ENCODE measurements around the gene PHLDB3.

Gene PHLDB3

DNA sequence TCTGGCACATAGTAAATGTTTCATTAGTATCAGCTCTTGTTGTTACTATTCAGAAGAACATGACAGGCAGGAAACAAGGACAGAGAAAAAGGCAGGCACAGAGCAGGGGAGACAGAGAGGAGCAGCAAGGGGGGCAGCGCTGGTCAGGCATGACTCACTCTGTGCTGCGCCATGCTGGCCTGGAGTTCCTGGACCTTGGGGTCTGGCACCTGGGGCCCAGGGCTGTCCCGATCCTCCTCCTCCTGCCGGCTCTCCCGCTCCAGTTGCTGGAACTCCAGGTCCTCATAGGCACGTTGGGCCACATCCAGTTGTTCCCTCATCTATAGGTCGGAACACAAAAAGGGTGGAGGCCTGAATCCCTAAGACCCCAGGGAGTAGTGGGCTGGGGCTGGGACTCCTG, 7.6 kb downstream of the PHLDB3 start:
- DNase-seq, result no peak

DNA sequence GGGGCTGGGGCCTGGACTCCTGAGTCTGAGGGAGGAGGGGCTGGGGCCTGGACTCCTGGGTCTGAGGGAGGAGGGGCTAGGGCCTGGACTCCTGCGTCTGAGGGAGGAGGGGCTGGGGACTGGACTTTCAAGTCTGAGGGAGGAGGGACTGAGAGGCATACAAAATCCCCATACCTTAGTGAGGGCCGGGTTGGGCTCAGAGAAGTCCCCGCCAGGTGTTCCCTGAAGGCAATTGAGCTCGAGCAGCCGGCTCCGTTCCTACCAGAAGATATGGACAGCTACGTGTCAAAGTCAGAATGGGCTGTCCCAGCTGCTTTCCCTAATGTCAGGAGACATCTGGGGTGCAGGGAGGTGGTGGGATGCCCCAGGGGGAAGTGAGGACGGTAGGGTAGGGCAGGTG, 9.5 kb downstream of the PHLDB3 start:
- no peak for DNase-seq

DNA sequence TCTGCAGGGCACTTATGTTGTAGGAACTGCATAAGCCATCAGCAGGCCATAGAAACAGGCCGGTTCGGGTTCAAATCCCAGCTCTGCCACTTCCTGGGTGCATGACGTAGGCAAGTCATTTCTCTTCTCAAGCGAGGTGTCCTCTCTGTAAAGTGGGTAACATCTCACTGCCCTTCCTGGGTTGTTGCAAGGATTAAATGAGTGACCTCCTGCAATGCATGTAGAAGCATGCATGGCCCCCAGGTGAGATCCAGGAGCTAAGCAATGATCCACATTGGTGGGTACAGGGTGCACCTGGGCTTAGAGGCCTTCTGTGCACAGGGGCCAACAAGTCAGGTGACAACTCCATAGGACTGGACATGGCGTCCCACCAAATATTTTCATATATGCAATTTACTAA, 13.8 kb downstream of the PHLDB3 start:
- DNase-seq, result no peak

DNA sequence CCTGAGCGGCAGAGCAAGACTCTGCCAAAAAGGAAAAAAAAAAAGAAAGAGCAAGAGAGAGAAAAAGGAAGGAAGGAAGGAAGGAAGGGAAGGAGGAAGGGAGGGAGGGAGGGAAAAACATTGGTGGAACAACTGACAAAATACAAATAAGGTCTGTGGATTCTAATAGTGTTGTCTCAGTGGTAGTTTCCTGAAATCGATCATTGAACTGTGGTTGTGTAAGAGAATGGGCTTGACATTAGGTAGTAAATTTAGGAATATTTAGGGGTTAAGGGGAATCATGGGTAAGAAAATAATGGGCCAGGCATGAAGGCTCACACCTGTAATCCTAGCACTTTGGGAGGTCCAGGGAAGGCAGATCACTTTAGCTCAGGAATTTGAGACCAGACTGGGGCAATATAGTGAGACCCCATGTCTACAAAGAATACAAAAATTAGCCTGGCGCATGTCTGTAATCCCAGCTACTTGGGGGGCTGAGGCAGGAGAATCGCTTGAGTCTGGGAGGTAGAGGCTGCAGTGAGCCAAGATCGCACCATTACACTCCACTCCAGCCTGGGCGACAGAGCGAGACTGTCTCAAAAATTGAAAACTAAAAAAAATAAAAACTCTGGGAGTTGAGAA, 14.5 kb downstream of the PHLDB3 start:
- no peak for DNase-seq

DNA sequence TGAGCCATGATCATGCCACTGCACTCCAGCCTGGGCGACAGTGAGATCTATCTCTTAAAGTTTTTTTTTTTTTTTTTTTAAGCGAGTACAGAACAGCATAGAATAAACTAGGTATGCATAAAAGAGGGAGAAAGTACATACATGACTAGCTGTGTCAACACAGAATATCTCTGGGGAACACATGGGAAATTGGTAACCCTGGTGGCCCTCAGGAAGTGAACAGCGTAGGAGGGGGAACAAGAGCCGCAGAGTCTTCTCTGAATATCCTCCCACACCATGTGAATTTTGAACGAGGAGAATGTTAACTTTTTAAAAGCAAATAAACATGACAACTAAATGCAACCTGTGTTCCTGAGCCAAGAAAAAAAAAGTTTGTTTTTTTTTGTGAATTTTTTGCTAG, 15.2 kb downstream of the PHLDB3 start:
- no peak for DNase-seq

DNA sequence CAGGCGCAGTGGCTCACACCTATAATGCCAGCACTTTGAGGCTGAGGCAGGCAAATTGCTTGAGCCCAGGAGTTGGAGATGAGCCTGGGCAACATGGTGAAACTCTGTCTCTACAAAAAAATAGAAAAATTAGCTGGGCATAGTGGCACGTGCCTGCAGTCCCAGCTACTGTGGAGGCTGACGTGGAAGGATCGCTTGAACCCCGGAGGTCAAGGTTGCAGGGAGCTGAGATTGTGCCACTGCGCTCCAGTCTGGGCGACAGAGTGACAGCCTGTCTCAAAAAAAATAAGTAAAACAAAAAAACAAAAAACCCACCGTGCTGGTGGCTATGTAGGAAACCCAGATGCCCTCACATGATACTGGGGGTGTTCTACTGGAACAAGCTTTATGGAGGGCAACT, 16.4 kb downstream of the PHLDB3 start:
- no peak for DNase-seq

DNA sequence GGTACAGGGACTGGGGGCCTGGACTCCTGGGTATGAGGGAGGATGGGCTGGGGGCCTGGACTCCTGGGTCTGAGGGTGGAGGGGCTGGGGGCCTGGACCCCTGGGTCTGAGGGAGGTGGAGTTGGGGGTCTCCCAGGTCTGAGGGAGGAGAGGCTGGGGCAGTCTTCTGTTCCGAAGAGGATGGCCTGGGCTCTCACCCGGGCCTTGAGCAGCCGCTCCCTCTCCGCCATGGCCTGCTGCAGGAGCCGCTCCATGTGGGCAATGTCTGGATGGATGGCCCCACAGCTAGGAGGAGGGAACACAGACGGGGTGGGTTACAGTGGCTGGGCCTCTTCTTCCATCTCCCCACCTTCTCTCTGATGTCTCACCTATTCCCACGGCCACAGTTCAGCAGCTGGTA, 18.1 kb downstream of the PHLDB3 start:
- DNase-seq, result no peak

DNA sequence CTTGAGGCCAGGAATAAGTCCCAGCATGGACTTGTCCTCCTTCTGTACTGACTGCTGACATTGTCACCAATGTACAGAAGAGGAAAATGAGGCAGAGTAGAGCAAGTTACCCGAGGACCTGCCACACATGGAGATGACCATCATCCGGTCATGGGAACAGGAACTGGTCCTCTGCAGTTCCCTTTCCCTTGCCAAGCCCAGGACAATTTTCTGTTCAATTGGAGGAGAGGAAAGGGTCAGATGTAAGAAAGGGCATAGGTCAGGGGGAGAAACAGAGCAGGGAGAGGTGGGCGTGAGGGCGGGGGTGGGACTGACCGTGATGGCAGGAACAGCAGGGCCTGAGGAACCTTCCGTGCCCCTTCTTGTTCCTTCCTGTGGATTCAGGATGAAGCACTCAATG, 18.6 kb downstream of the PHLDB3 start:
- no peak for DNase-seq

DNA sequence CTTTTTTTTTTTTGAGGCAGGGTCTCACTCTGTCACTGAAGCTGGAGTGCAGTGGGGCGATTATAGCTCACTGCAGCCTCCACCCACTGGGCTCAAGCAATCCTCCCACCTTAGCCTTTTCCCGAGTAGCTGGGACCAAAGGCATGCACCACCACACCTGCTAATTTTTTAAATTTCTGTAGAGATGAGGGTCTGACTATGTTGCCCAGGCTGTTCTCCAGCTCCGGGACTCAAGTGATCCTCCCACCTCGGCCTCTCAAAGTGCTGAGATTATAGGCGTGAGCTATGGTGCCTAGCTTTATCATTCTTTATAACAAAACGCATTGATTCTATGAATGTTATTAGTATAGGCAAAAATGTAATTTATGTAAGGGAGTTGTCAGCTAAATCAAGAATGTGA, 21.3 kb downstream of the PHLDB3 start:
- no peak for DNase-seq

DNA sequence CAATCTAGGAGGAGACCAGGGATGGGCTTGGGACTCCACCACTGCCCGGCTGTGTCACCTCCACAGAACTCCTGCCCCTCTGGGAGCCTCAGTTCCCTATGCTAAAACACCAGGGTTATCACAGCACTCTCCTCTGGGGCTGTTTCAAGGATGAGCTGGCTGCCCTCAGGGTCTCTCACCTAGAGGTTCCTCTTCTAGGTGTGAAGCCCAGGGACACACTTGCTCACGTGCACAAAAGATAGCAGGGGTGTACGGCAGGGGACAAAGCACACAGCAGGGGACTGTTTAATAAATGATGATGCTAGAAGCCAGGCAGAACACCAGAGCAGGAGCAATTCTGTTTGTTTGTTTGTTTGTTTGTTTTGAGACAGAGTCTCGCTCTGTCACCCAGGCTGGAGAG, 22.4 kb downstream of the PHLDB3 start:
- DNase-seq, result no peak

DNA sequence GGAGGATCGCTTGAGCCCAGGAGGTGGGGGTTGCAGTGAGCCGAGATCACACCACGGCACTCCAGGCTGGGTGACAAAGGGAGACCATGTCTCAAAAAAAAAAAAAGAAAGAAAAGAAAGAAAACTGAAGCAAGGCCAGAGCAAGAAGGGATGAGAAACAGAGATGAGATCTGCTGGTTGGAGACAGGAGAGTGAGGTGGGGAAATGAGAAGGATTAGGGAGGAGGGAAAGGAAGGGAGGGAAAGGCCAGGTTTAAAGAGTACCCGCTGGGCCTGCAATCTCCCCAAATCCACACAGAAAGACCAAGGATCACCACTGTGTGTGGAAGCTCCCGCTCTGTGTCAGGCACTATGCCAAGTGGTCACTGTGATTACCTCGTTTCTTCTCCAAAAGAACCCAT, 22.8 kb downstream of the PHLDB3 start:
- no peak for DNase-seq

DNA sequence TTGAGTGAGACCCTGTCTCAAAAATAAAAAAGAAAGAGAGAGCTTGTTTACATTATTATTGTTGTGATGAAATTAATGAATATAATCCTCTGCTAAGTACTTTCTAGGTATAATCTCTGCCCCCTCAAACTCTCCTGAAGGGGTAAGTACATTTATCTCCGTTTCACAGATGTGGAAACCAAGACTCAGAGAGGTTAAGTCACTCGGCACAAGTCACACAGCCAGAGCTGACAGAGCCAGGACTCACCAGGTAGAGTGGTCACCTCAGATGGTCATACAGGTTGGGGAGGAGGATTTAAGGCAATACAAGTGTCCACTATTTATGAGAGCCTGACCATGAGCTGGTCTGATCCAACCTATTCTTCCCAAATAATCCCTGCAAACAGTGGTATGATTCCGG, 24.0 kb downstream of the PHLDB3 start:
- DNase-seq, result no peak

DNA sequence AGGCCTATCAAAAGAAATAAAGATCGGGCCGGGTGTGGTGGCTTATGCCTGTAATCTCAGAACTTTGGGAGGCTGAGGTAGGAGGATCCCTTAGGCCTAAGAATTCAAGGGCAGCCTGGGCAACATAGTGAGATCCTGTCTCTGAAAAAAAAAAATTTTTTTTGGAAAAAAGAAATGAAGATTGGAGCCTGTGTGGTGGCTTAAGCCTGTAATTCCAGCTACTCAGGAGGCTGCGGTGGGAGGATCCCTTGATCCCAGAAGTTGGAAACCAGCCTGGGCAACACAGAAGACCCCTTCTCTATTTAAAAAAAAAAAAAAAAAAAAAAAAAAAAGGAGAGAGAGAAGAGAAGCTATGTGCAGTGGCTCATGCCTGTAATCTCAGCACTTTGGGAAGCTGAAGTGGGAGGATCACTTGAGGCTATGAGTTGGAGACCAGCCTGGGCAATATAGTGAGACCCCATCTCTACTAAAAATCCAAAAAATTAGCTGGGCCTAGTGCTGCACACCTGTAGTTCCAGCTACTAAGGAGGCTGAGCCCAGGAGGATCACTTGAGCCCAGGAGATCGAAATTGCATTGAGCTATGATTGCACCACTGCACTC, 24.5 kb downstream of the PHLDB3 start:
- no peak for DNase-seq

DNA sequence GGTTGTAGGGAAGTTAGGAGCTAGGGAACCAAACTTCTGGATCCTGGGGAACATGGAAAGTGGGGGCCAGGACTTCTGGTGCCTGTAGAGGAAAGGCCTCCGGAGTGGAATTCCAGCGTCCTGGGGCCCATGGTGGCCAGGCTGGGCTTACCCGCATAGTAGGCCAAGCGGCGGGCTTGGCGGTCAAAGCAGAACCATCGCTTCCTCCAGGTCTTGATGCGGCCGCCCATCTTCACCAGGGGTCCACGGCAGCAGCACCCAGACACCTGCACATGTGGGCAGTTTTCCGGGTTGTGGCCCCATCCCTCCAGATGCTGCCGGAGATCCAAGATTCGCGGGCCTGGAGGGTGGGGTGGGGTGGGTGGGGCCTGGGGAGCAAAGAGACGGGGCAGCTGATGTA, 25.3 kb downstream of the PHLDB3 start:
- no peak for DNase-seq

DNA sequence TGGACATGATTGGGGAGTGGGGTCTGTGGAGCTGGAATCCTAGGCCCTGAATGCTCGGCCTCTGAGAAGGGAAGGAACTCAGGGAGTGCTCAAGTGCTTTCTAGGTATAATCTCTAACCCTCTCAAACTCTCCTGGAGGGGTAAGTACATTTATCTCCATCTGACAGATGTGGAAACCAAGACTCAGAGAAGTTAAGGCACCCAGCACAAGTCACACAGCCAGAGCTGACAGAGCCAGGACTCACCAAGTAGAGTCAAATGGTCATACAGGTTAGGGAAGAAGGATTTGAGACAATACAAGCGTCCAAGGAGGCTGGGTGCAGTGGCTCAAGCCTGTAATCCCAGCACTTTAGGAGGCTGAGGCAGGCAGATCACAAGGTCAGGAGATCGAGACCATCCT, 26.2 kb downstream of the PHLDB3 start:
- DNase-seq, result no peak

DNA sequence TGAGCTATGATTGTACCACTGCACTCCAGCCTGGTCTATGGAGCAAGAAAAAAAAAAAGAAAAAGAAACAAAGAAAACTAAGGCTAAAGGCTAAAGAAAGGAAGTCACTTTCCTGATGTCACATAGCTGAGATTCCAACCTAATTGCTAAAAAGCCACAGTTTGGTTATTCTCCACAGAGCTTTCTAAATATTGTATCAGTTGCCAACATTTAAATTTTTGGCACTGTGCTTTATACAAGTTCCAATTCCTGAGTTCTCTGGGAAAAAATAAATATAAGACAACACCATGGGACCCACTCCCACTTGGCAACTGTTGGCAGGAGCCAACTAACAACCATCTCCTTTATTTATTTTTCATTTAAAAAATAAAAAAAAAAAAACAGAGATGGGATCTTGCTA, 27.9 kb downstream of the PHLDB3 start:
- DNase-seq, result no peak

DNA sequence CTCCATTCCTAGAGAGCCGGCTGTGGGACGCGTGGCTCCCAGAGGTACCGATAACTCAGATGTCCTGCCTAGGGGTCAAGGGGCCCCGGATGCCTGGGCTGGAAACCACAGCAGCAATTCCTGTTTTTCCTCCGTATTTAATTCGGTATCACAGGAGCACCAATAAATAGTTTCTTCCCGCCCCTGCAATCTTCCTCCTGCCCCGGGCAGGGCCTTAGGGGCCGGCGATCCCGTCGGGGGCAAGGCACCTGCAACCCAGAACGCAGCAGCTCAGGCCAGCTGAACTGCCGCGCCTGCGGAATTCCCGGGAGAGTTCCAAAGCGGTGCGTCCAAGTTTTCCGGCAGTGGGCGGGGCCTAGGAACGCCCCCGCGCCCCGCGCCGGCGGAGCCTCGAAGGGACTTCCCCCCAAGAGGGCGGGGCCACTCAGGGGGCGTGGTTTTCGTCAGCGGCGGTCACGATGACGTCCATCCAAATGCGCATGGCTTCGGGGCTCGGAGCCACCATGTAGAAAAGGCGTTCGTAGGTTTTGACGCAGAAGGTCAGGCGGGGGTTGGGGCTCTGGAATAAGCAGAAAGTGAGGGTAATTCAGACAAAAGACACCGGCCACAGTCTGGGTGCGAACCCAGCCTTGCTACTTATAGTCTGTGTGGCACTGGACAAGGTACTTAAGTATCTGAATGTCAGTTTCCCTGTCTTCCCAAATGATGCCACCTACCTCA, 29.4 kb downstream of the PHLDB3 start:
- DNase-seq, result peak; percentile 96

DNA sequence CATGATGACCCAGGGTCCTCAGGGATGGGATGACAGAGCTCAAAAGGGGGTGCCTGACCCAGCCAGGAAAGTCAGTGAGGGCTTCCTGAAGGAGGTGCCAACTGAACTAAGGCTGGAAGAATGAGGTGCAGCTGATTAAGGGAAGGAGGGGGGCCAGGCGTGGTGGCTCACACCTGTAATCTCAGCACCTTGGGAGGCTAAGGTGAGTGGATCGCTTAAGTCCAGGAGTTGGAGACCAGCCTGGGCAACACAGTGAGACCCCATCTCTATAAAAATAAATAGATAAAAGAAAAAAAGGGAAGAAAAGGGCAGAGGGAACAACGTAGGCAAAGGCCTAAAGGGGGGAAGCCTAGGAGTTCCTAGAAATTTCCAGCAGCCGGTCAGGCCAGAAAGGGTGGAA, 30.1 kb downstream of the PHLDB3 start:
- no peak for DNase-seq

DNA sequence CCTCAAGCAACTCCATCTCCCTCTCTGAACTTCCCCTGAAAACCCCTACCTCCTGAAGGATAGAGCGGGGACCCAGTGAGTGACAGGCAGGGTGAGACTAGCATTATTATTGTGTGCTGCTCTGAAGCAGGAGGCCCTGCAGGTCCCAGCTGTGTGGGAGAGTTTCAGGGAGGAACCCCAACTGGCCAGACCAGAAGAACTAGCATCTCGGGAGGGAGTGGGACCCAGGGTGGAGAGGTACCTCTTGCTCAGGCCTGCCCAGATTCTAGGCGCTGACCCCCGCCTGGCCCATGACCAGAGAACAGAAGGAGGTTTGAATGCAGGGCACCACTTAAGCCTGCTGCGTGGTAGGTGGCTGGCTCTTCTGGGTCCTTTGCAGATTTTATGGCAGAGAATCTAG, 33.5 kb downstream of the PHLDB3 start:
- no peak for DNase-seq

DNA sequence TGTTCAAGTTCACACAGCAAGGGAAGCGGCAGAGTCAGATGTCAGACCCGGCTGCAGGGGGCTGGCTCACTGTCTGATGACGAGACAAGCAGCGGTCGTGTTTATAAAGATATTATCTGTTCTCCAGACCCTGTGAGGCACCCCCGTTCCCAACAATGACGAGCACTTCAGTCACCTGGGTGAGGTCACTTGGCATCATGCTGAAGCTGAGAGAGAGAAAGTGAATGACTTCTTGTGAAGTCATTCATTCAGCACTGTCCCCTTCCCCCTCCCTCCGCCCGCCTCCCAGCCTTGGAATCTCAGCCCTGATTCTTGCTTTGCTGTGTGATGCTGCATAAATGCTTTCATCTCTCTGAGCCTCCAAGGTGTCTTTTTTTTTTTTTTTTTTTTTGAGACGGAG, 34.3 kb downstream of the PHLDB3 start:
- DNase-seq, result peak; percentile 75

DNA sequence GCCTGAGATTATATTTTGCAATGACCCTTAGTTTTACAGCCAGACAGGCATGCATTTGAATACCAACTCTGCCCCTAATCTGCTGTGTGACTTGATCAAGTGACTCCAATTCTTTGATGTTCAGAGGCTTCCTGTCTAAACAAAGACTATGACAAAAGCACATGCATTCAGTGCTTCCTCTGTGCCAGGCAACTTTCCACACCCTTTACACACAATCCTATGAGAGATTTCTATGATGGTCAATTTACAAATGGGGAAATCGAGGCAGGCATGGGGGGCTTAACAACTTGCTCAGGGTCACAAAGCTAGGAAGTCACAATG, 35.4 kb downstream of the PHLDB3 start:
- no peak for DNase-seq

DNA sequence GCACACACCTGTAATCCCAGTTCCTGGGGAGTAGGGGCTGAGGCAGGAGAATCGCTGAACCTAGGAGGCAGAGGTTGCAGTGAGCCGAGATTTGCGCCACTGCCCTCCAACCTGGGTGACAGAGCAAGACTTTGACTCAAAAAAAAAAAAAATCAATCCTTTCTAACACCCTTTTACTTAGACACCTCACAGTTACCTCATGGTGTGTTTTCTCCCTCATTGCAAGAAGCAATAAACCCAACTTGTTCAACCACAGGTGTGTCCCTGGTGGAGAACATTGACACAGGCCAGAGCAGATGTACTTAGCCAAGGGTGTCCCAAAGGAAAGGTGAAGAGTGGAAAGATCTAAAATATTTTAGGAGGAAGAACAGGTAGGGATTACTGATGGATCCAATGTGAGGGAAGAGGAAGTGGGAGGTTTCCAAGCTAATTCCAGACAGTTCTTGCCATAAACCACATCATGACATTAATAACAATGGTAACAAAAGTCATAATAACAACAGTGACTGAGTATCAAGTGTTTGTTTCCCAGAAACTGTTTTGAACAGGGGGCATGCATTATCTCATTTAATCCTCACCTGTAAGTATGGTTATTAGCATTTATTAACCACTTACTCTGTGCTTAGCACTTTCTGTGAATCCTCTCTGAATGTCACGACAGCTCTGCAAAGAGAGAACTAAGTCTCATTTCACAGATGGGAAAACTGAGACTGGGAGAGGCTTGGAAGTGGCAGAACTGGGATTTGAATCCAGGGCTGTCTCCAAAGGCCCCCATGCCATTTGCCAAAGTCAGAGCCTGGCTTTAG, 36.0 kb downstream of the PHLDB3 start:
- DNase-seq, result no peak

DNA sequence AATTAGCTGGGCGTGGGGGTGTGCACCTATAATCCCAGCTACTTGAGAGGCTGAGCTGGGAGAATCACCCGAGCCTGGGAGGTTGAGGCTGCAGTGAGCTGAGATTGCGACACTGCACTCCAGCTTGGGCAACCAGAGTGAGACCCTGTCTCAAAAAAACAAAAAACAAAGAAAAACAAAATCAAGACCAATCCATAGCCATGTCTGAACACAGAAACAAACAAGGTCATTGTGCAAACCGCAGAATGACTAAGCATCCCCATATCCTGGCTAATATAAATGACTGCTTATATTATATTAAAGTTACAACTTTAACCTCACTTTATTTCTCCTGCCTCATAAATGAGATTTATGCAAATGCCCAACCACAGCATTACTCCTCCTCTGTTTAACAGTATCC, 36.8 kb downstream of the PHLDB3 start:
- DNase-seq, result no peak

DNA sequence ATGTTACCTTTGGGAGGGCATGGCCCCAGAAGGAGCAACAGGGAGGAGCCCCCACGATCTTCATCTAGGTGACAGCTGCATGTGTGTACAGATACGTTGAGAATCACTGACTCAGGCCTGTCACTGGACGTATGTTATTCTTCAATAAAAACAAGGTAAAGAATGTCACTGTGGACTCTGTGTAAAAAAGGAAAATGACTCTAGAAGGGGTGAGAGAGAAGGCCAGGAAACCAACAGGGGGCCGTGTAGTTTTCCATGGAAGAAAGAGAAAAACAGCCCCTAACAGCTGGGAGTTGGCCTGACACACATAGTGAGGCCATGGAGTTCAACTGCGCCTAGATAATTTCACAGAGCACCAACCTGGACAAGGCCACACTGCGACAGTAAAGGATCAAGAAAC, 37.3 kb downstream of the PHLDB3 start:
- no peak for DNase-seq

All from effector CD8-positive, alpha-beta T cell (primary cell).